ENCODE results near the gene GTSE1. TPM values are rescaled to one million over a fixed set of nuclear protein-coding genes. Genes with fewer than 3 reads are reported as not detected.

GTSE1 gene
- total and polyA plus RNA-seq, 9 donors: 4.4 to 14.1 (median 10.8) TPM

GRCh38 chr22:46338636-46339035 lies 42.0 kb downstream of the GTSE1 start:
- Histone ChIP-seq H3K4me3 (ENCODE audit: low read length) (no peak overlapping the region), H3K27me3 (ENCODE audit: control insufficient read depth, insufficient read depth, low read length) (no peaks in the 10 kb centered on the region), H3K27ac (ENCODE audit: low read length) (no peak overlapping the region), H3K36me3 (ENCODE audit: control insufficient read depth, insufficient read depth, low read length) (peaks cover 42% of the 10 kb centered on the region), H3K9me3 (replicated peaks; ENCODE audit: control insufficient read depth, low read depth, low read length) (no peaks in the 10 kb centered on the region), H3K4me1 (ENCODE audit: control insufficient read depth, insufficient read depth, low read length) (peaks cover 14% of the 10 kb centered on the region)
- DNase-seq: no peak
- 94% methylated on average over 8 of the region's 8 CpGs for WGBS (ENCODE audit: insufficient coverage)

GRCh38 chr22:46339956-46340355 lies 43.3 kb downstream of the GTSE1 start:
- Histone ChIP-seq H3K4me3 (ENCODE audit: low read length) (no peak overlapping the region), H3K27me3 (ENCODE audit: control insufficient read depth, insufficient read depth, low read length) (no peaks in the 10 kb centered on the region), H3K36me3 (ENCODE audit: control insufficient read depth, insufficient read depth, low read length) (peaks cover 55% of the 10 kb centered on the region), H3K27ac (ENCODE audit: low read length) (no peak overlapping the region), H3K9me3 (replicated peaks; ENCODE audit: control insufficient read depth, low read depth, low read length) (no peaks in the 10 kb centered on the region), H3K4me1 (ENCODE audit: control insufficient read depth, insufficient read depth, low read length) (peaks cover 8% of the 10 kb centered on the region)
- 82% methylated on average over 5 of the region's 5 CpGs for WGBS (ENCODE audit: insufficient coverage)
- DNase-seq: no peak

DNA sequence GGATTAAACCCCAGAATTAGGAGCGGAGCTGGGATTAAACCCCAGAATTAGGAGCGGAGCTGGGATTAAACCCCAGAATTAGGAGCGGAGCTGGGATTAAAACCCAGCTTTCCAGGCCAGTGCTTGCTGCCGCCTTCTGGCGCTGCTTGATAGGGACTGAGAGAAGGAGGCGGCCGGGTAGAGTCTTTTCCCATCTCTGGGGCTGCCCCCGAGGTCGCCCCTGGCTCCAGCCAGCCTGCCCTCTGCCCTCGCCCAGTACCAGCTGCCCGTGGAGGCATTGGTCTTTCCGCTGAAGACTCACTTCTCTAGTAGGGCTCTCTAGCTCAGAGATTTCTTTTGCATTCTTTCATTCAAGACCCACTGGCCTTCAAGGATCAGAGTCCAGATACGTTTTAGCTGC lies 44.0 kb downstream of the GTSE1 start:
- no peak overlapping the region for H3K27ac ChIP-seq (ENCODE audit: low read length)
- no peak overlapping the region for H3K4me3 ChIP-seq (ENCODE audit: low read length)
- H3K9me3 ChIP-seq (replicated peaks; ENCODE audit: control insufficient read depth, low read depth, low read length): no peaks in the 10 kb centered on the region
- H3K4me1 ChIP-seq (ENCODE audit: control insufficient read depth, insufficient read depth, low read length): peaks cover 8% of the 10 kb centered on the region
- no peak for DNase-seq
- H3K36me3 ChIP-seq (ENCODE audit: control insufficient read depth, insufficient read depth, low read length): peaks cover 60% of the 10 kb centered on the region
- 85% methylated on average over 11 of the region's 13 CpGs for WGBS (ENCODE audit: insufficient coverage)
- H3K27me3 ChIP-seq (ENCODE audit: control insufficient read depth, insufficient read depth, low read length): no peaks in the 10 kb centered on the region

DNA sequence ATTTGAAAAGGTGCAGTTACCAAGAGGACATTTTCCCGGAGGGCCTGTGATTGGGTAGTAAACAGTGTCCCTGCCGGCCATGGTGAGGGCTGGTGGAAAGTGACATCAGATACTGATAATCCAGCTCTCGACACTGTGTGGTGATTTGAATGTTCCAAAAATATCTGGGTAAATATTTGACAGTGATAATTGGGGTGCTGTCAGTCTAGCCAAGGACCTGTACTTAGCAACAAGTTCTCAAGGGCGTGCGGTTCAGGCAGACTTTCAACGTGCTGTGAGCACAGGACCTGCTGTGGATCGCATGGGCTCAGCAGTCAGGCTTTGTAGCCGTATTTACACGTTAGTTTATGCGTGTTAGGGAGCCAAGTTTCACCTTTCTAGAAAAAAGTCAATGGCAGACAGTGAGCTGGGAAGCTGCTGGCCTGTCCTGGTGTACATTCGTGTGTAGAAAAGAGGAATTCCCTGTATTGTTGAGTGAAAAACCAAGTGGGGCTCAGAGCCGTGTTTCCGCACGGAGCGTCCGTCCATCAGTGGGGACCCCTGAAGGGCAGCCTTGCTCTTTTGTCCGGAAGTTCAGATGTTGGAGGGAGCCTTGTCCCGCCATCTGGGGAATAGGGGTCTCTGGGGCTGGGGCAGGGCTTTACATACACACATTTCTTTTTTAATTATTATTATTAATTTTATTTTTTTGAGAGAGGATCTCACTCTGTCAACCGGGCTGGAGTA lies 50.2 kb downstream of the GTSE1 start:
- H3K27me3 ChIP-seq (ENCODE audit: control insufficient read depth, insufficient read depth, low read length): no peaks in the 10 kb centered on the region
- H3K36me3 ChIP-seq (ENCODE audit: control insufficient read depth, insufficient read depth, low read length): peaks cover 85% of the 10 kb centered on the region
- no peaks in the 10 kb centered on the region for H3K9me3 ChIP-seq (replicated peaks; ENCODE audit: control insufficient read depth, low read depth, low read length)
- 87% methylated on average over 12 of the region's 19 CpGs for WGBS (ENCODE audit: insufficient coverage)
- no peak overlapping the region for H3K27ac ChIP-seq (ENCODE audit: low read length)
- H3K4me3 ChIP-seq (ENCODE audit: low read length): no peak overlapping the region
- no peak for DNase-seq
- no peaks in the 10 kb centered on the region for H3K4me1 ChIP-seq (ENCODE audit: control insufficient read depth, insufficient read depth, low read length)

- Histone ChIP-seq H3K27me3 (ENCODE audit: control insufficient read depth, insufficient read depth, low read length) (no peaks in the 10 kb centered on the region), H3K9me3 (replicated peaks; ENCODE audit: control insufficient read depth, low read depth, low read length) (no peaks in the 10 kb centered on the region), H3K4me3 (ENCODE audit: low read length) (no peak overlapping the region), H3K36me3 (ENCODE audit: control insufficient read depth, insufficient read depth, low read length) (peaks cover 85% of the 10 kb centered on the region), H3K4me1 (ENCODE audit: control insufficient read depth, insufficient read depth, low read length) (no peaks in the 10 kb centered on the region), H3K27ac (ENCODE audit: low read length) (no peak overlapping the region)
- 96% methylated on average over 12 of the region's 12 CpGs for WGBS (ENCODE audit: insufficient coverage)
- no peak for DNase-seq
Observed at GRCh38 chr22:46347646-46348045, 51.0 kb downstream of the GTSE1 start.

- WGBS (ENCODE audit: insufficient coverage): 95% methylated on average over 9 of the region's 15 CpGs
- peaks cover 88% of the 10 kb centered on the region for H3K36me3 ChIP-seq (ENCODE audit: control insufficient read depth, insufficient read depth, low read length)
- H3K27me3 ChIP-seq (ENCODE audit: control insufficient read depth, insufficient read depth, low read length): no peaks in the 10 kb centered on the region
- no peak overlapping the region for H3K27ac ChIP-seq (ENCODE audit: low read length)
- no peak for DNase-seq
- no peaks in the 10 kb centered on the region for H3K9me3 ChIP-seq (replicated peaks; ENCODE audit: control insufficient read depth, low read depth, low read length)
- no peak overlapping the region for H3K4me3 ChIP-seq (ENCODE audit: low read length)
- H3K4me1 ChIP-seq (ENCODE audit: control insufficient read depth, insufficient read depth, low read length): no peaks in the 10 kb centered on the region
Observed at GRCh38 chr22:46348099-46348695, 51.5 kb downstream of the GTSE1 start.

GRCh38 chr22:46349238-46349637 lies 52.6 kb downstream of the GTSE1 start:
- DNase-seq: no peak
- Histone ChIP-seq H3K9me3 (replicated peaks; ENCODE audit: control insufficient read depth, low read depth, low read length) (no peaks in the 10 kb centered on the region), H3K27ac (ENCODE audit: low read length) (no peak overlapping the region), H3K27me3 (ENCODE audit: control insufficient read depth, insufficient read depth, low read length) (no peaks in the 10 kb centered on the region), H3K4me1 (ENCODE audit: control insufficient read depth, insufficient read depth, low read length) (no peaks in the 10 kb centered on the region), H3K36me3 (ENCODE audit: control insufficient read depth, insufficient read depth, low read length) (peaks cover 89% of the 10 kb centered on the region), H3K4me3 (ENCODE audit: low read length) (no peak overlapping the region)
- 90% methylated on average over 16 of the region's 18 CpGs for WGBS (ENCODE audit: insufficient coverage)

DNA sequence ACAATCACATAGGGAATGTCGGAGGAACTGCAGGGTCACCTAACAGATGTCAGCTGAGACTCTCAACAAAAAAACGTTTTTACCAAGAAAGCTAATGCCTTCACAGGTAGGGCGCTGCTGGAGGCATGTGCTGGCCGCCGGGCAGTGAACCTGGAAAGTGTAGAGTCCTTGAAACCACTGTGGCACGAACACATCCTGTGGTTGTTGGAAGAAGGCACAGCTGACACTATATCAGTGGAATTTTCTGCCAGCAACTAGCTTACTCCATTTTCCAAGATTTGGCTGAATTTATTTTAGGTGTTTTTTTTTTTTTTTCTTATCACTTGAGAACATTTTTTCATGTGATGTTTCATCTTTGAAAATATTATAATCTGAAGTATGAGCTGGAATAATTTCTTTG lies 53.0 kb downstream of the GTSE1 start:
- no peaks in the 10 kb centered on the region for H3K9me3 ChIP-seq (replicated peaks; ENCODE audit: control insufficient read depth, low read depth, low read length)
- no peaks in the 10 kb centered on the region for H3K27me3 ChIP-seq (ENCODE audit: control insufficient read depth, insufficient read depth, low read length)
- H3K4me3 ChIP-seq (ENCODE audit: low read length): no peak overlapping the region
- DNase-seq: no peak
- no peaks in the 10 kb centered on the region for H3K4me1 ChIP-seq (ENCODE audit: control insufficient read depth, insufficient read depth, low read length)
- no peak overlapping the region for H3K27ac ChIP-seq (ENCODE audit: low read length)
- peaks cover 89% of the 10 kb centered on the region for H3K36me3 ChIP-seq (ENCODE audit: control insufficient read depth, insufficient read depth, low read length)
- 60% methylated on average over 1 of the region's 6 CpGs for WGBS (ENCODE audit: insufficient coverage)

GRCh38 chr22:46350121-46350520 lies 53.5 kb downstream of the GTSE1 start:
- Histone ChIP-seq H3K27ac (ENCODE audit: low read length) (no peak overlapping the region), H3K4me3 (ENCODE audit: low read length) (no peak overlapping the region), H3K4me1 (ENCODE audit: control insufficient read depth, insufficient read depth, low read length) (peaks cover 3% of the 10 kb centered on the region), H3K36me3 (ENCODE audit: control insufficient read depth, insufficient read depth, low read length) (peaks cover 90% of the 10 kb centered on the region), H3K27me3 (ENCODE audit: control insufficient read depth, insufficient read depth, low read length) (no peaks in the 10 kb centered on the region), H3K9me3 (replicated peaks; ENCODE audit: control insufficient read depth, low read depth, low read length) (no peaks in the 10 kb centered on the region)
- WGBS (ENCODE audit: insufficient coverage): 96% methylated on average over 3 of the region's 7 CpGs
- DNase-seq: no peak

DNA sequence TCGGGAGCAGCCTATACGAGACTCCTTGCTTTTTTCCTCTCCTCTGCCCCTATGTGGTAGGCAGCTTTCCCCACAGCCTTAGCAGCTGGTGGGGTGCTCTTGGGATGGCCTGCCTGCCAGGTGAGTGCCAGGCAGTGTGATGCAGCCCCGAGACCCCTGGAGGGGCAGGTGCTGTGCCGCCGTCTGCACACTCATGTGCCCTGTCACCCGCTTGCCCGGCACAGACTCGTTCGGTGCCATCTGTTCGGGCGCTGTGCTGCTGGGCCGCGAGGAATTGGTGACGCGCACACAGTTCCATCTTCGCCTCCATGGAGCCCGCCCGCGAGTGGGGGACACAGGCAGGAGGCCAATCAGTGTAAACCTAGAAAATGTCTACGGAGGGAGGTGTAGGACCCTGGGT lies 54.0 kb downstream of the GTSE1 start:
- DNase-seq: no peak
- H3K36me3 ChIP-seq (ENCODE audit: control insufficient read depth, insufficient read depth, low read length): peaks cover 90% of the 10 kb centered on the region
- no peaks in the 10 kb centered on the region for H3K27me3 ChIP-seq (ENCODE audit: control insufficient read depth, insufficient read depth, low read length)
- H3K4me1 ChIP-seq (ENCODE audit: control insufficient read depth, insufficient read depth, low read length): peaks cover 8% of the 10 kb centered on the region
- no peaks in the 10 kb centered on the region for H3K9me3 ChIP-seq (replicated peaks; ENCODE audit: control insufficient read depth, low read depth, low read length)
- H3K27ac ChIP-seq (ENCODE audit: low read length): no peak overlapping the region
- H3K4me3 ChIP-seq (ENCODE audit: low read length): no peak overlapping the region
- WGBS (ENCODE audit: insufficient coverage): 96% methylated on average over 19 of the region's 20 CpGs
